Globus pallidus (tissue), 1 donor: ENCODE data around the gene B3GNT7.
"Not testable (repeated sequence)": the region's sequence is repeated elsewhere in the genome, so short reads cannot be mapped to it uniquely, and the experiment has no call there.

Experiments
- DNase-seq: peaks from one replicate; pipeline ENCODE4 v3.0.0-alpha.2; 2015; ENCODE audit warnings: low spot score

The B3GNT7 gene

GRCh38 chr2:231400681-231401080, 5.2 kb downstream of the B3GNT7 start:
- DNase-seq: not testable (repeated sequence)

GRCh38 chr2:231401101-231401500, 5.6 kb downstream of the B3GNT7 start:
- DNase-seq: not testable (repeated sequence)

GRCh38 chr2:231403421-231404182, 8.1 kb downstream of the B3GNT7 start:
- not testable (repeated sequence) for DNase-seq

GRCh38 chr2:231404183-231404578, 8.7 kb downstream of the B3GNT7 start:
- not testable (repeated sequence) for DNase-seq

GRCh38 chr2:231405601-231406367, 10.3 kb downstream of the B3GNT7 start:
- DNase-seq: not testable (repeated sequence)

GRCh38 chr2:231407686-231408085, 12.2 kb downstream of the B3GNT7 start:
- not testable (repeated sequence) for DNase-seq

- not testable (repeated sequence) for DNase-seq
Observed at GRCh38 chr2:231408304-231408703, 12.8 kb downstream of the B3GNT7 start.

- no peak for DNase-seq
Observed at GRCh38 chr2:231409776-231410175, 14.3 kb downstream of the B3GNT7 start.

- DNase-seq: no peak
Observed at GRCh38 chr2:231410293-231411004, 14.9 kb downstream of the B3GNT7 start.

GRCh38 chr2:231411237-231411636, 15.7 kb downstream of the B3GNT7 start:
- no peak for DNase-seq

GRCh38 chr2:231411831-231412617, 16.5 kb downstream of the B3GNT7 start:
- DNase-seq: peak; percentile 76

GRCh38 chr2:231412618-231412963, 17.1 kb downstream of the B3GNT7 start:
- DNase-seq: no peak

GRCh38 chr2:231413456-231413855, 17.9 kb downstream of the B3GNT7 start:
- no peak for DNase-seq

GRCh38 chr2:231413921-231414476, 18.5 kb downstream of the B3GNT7 start:
- DNase-seq: no peak

- DNase-seq: no peak
Observed at GRCh38 chr2:231415029-231415428, 19.5 kb downstream of the B3GNT7 start.

GRCh38 chr2:231418820-231419640, 23.5 kb downstream of the B3GNT7 start:
- DNase-seq: no peak

GRCh38 chr2:231421051-231421580, 25.6 kb downstream of the B3GNT7 start:
- no peak for DNase-seq

- DNase-seq: no peak
Observed at GRCh38 chr2:231422056-231422455, 26.5 kb downstream of the B3GNT7 start.

GRCh38 chr2:231423176-231423575, 27.7 kb downstream of the B3GNT7 start:
- DNase-seq: no peak

- DNase-seq: no peak
Observed at GRCh38 chr2:231425291-231425810, 29.8 kb downstream of the B3GNT7 start.
